SK-N-MC (cell line): Measurements from ENCODE around the gene BCAS3.

Experiments
- EZH2 ChIP-seq: fragments of 200-600 bp; sonication (generic); IDR thresholded peaks from one replicate; pipeline ENCODE4 v1.6.1; 2017; ENCODE audit warnings: antibody characterized with exemption
- POLR2AphosphoS5 ChIP-seq: IDR thresholded peaks from 2 replicates; pipeline ENCODE4 v1.6.1; 2012; ENCODE audit warnings: mild to moderate bottlenecking, low read depth, low read length, borderline replicate concordance

DNA sequence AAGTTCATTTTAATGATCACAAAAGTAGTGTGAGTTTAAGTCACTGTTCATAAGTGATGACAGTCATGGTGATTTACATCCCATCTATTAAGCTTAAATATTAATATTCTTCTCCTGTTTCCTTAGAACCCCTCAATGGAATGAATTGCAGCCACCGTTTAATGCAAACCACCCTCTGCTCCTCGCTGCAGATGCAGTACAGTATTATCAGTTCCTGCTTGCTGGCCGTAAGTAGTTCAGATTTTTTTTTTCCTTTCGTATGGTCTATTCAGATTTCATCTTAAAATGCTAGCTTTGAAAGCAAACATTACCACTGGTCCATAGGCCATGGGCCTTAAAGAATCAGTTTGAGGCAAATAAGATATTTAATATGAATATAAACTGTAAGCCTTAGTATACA is 363.0 kb downstream of the BCAS3 start:
- TF ChIP-seq EZH2 (no peak), POLR2AphosphoS5 (no peak)
